GM21515 (cell line): ENCODE data around the gene FARP1.

Experiments used
- ATAC-seq: cut with Tn5 transposase; IDR thresholded peaks from one replicate; pipeline ENCODE4 v1.9.1; 2021; ENCODE audit not compliant: unreplicated experiment

Gene FARP1

GRCh38 chr13:98322091-98322718 is 179.3 kb downstream of the FARP1 start:
- ATAC-seq = no peak

- ATAC-seq = no peak
Observed at GRCh38 chr13:98324105-98324504, 181.2 kb downstream of the FARP1 start.

GRCh38 chr13:98325724-98326123 is 182.8 kb downstream of the FARP1 start:
- no peak for ATAC-seq

GRCh38 chr13:98326291-98326690 is 183.4 kb downstream of the FARP1 start:
- ATAC-seq = no peak

GRCh38 chr13:98327371-98328270 is 184.7 kb downstream of the FARP1 start:
- ATAC-seq = no peak

GRCh38 chr13:98328511-98328910 is 185.6 kb downstream of the FARP1 start:
- no peak for ATAC-seq

GRCh38 chr13:98332222-98332621 is 189.3 kb downstream of the FARP1 start:
- no peak for ATAC-seq

GRCh38 chr13:98332691-98333090 is 189.8 kb downstream of the FARP1 start:
- no peak for ATAC-seq

- ATAC-seq = no peak
Observed at GRCh38 chr13:98333486-98333885, 190.6 kb downstream of the FARP1 start.

GRCh38 chr13:98334620-98335205 is 191.8 kb downstream of the FARP1 start:
- ATAC-seq = no peak

GRCh38 chr13:98335721-98336120 is 192.8 kb downstream of the FARP1 start:
- no peak for ATAC-seq

GRCh38 chr13:98338310-98338709 is 195.4 kb downstream of the FARP1 start:
- no peak for ATAC-seq

GRCh38 chr13:98339684-98340425 is 197.0 kb downstream of the FARP1 start:
- ATAC-seq = no peak

- ATAC-seq = no peak
Observed at GRCh38 chr13:98342953-98343352, 200.1 kb downstream of the FARP1 start.

- no peak for ATAC-seq
Observed at GRCh38 chr13:98343461-98343860, 200.6 kb downstream of the FARP1 start.

GRCh38 chr13:98344392-98344791 is 201.5 kb downstream of the FARP1 start:
- ATAC-seq = no peak

GRCh38 chr13:98345107-98345935 is 202.4 kb downstream of the FARP1 start:
- ATAC-seq = no peak

- ATAC-seq = no peak
Observed at GRCh38 chr13:98346904-98347636, 204.2 kb downstream of the FARP1 start.

- ATAC-seq = no peak
Observed at GRCh38 chr13:98347756-98348155, 204.9 kb downstream of the FARP1 start.
